ENCODE data around the gene HNF4A. TPM values are rescaled to one million over a fixed set of nuclear protein-coding genes. Genes with fewer than 3 reads are reported as not detected.

HNF4A gene
- total RNA-seq, 4 donors from 2014 or later, result not detected

DNA sequence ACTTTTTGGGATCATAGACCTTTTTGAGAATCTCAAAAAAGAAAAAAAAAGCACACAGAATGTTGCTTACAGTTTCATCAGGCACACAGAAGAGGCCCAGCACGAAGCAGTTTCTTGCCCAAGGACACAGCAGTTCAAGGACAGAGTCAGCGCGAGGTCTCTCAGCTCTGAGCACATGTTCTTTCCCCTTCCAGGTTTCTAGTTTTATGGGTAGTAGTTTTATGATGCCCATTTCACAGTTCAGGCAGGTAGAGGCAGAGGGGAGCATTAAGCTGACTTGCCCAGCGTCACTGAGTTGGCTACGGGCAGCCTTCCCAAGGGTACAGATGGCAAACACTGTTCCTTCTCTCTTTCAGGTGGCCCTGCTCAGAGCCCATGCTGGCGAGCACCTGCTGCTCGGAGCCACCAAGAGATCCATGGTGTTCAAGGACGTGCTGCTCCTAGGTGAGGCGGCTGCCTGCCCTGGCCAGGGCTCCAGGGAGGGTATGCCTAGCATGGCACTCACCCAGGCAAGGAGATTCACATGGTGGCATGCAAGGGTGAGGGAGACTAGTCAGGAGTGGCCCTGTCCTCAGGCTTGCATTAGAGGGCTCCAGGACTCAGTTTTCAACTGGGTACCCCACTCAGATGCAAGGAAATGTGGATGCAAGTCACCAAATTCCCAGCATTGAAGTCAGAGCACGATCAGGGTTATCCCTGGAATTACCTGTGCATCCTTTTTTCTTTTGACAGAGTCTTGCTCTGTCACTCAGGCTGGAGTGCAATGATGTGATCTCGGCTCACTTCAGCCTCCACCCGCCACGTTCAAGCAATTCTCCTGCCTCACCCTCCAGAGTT lies 62.8 kb downstream of the HNF4A start:
- WGBS, 2 donors, result 86% methylated on average over 10 to 13 of the region's 13 CpGs
- Histone ChIP-seq H3K4me1 (no peaks in the 10 kb centered on the region), H3K27me3 (no peaks in the 10 kb centered on the region), H3K9me3 (no peaks in the 10 kb centered on the region), H3K36me3 (no peaks in the 10 kb centered on the region), H3K27ac (no peak overlapping the region), H3K4me3 (replicated peaks in 1 of 3) (no peak overlapping the region)
- TF ChIP-seq, protein P1, sequence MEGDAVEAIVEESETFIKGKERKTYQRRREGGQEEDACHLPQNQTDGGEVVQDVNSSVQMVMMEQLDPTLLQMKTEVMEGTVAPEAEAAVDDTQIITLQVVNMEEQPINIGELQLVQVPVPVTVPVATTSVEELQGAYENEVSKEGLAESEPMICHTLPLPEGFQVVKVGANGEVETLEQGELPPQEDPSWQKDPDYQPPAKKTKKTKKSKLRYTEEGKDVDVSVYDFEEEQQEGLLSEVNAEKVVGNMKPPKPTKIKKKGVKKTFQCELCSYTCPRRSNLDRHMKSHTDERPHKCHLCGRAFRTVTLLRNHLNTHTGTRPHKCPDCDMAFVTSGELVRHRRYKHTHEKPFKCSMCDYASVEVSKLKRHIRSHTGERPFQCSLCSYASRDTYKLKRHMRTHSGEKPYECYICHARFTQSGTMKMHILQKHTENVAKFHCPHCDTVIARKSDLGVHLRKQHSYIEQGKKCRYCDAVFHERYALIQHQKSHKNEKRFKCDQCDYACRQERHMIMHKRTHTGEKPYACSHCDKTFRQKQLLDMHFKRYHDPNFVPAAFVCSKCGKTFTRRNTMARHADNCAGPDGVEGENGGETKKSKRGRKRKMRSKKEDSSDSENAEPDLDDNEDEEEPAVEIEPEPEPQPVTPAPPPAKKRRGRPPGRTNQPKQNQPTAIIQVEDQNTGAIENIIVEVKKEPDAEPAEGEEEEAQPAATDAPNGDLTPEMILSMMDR (IDR thresholded peaks at IDR 0.05), result no peak
- no peak for TF ChIP-seq POLR2A (IDR thresholded peaks at IDR 0.05)
- intact Hi-C loops (cut with DNase I), result no loop called here
- no peak for DNase-seq

DNA sequence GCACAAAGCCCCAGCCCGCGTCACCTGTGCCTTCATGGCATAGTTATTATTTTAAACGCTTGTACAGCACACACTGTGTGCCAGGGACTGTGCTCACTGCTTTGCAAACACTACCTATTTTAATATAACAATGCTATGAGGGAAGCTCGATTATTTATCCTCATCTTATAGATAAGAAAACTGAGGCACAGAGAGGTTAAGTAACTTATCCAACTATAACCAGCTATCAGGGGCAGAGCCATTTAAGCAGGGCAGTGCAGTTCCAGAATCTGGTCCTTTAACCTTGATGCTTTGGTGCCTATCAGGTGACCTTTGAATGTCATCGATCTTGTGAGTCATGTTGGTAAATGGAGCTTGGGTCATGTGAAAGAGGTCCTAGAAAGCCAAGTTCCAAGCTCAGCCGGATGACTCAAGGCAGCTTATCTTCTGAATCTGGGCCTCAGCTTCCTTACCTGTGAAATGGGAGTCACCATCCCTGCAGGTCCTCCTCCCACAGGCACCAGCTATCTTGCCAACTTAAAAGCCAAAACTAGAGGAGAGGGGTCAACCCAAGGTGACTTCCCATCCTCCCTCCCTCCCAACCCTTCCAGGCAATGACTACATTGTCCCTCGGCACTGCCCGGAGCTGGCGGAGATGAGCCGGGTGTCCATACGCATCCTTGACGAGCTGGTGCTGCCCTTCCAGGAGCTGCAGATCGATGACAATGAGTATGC lies 63.8 kb downstream of the HNF4A start:
- Histone ChIP-seq H3K36me3 (no peaks in the 10 kb centered on the region), H3K9me3 (no peaks in the 10 kb centered on the region), H3K4me3 (replicated peaks in 1 of 3) (no peak overlapping the region), H3K27me3 (no peaks in the 10 kb centered on the region), H3K27ac (no peak overlapping the region), H3K4me1 (no peaks in the 10 kb centered on the region)
- DNase-seq, result no peak
- intact Hi-C loops (cut with DNase I), result no loop called here
- WGBS, 2 donors, result 88 to 89% methylated on average over 13 of the region's 13 CpGs
- TF ChIP-seq POLR2A (IDR thresholded peaks at IDR 0.05), result no peak
- TF ChIP-seq, protein P1 (IDR thresholded peaks at IDR 0.05), result no peak

DNA sequence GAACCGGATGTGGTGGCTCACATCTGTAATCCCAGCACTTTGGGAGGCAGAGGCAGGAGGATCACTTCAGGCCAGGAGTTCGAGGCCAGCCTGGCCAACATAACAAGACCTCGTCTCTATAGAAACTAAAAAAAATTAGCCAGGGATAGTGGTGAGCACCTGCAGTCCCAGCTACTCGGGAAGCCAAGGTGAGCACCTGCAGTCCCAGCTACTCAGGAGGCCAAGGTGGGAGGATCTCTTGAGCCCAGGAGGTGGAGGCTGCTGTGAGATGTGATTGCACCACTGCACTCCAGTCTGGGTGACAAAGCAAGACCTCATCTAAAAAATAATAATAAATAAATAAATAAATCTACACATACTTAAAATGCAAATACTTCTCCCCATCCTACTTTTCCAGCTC lies 65.0 kb downstream of the HNF4A start:
- Histone ChIP-seq H3K27me3 (no peaks in the 10 kb centered on the region), H3K27ac (no peak overlapping the region), H3K36me3 (no peaks in the 10 kb centered on the region), H3K4me3 (replicated peaks in 1 of 3) (no peak overlapping the region), H3K9me3 (no peaks in the 10 kb centered on the region), H3K4me1 (no peaks in the 10 kb centered on the region)
- DNase-seq, result no peak
- 77 to 82% methylated on average over 4 of the region's 4 CpGs for WGBS, 2 donors
- TF ChIP-seq, protein P1 (IDR thresholded peaks at IDR 0.05), result no peak
- no peak for TF ChIP-seq POLR2A (IDR thresholded peaks at IDR 0.05)
- intact Hi-C loops (cut with DNase I), result no loop called here

DNA sequence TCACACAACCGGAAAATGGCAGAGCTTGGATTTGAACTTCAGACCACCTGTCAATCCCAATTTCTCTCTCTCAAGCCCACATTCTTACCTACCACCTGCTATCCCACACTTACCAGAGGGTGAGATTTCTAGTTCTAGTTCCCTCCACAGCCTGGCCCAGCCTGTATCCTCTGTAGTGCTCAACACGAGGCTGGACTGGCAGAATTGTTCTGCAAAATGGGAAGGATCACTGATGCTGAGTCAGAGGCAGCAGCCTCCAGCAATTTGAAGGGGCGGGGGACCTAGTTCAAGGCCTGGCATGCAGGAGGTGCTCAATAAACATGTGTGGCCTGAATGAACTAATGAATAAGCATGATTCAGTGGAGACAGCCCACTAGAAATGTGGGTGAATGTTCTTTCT lies 66.6 kb downstream of the HNF4A start:
- Histone ChIP-seq H3K27me3 (no peaks in the 10 kb centered on the region), H3K4me1 (no peaks in the 10 kb centered on the region), H3K36me3 (no peaks in the 10 kb centered on the region), H3K9me3 (no peaks in the 10 kb centered on the region), H3K27ac (no peak overlapping the region), H3K4me3 (replicated peaks in 1 of 3) (no peak overlapping the region)
- TF ChIP-seq, protein P1 (IDR thresholded peaks at IDR 0.05), result no peak
- TF ChIP-seq POLR2A (IDR thresholded peaks at IDR 0.05), result no peak
- intact Hi-C loops (cut with DNase I), result no loop called here
- WGBS, 2 donors, result 61 to 74% methylated on average over 3 of the region's 3 CpGs
- DNase-seq, result no peak

DNA sequence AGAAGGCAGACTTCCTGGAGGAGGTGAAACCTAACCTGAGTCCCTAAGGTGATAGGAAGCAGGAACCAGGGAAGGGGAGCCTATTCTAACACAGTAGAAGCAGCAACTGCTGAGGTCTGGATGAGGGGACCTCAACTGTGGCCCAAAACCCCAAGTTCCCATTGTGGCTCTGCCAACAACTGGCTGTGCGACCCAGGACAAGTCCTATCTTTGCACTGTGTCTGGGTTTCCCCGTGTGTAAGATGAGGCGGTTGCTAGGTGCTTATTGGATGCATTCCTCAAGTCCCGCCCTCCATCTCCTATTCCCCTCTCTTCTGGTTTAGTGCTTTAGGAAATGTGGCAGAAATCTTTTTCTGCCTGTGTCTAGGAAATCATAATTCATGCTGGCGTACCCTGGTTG lies 68.0 kb downstream of the HNF4A start:
- no peaks in the 10 kb centered on the region for H3K36me3 ChIP-seq
- H3K4me1 ChIP-seq, result no peaks in the 10 kb centered on the region
- TF ChIP-seq POLR2A (IDR thresholded peaks at IDR 0.05), result no peak
- TF ChIP-seq, protein P1 (IDR thresholded peaks at IDR 0.05), result no peak
- H3K4me3 ChIP-seq (replicated peaks in 1 of 3), result no peak overlapping the region
- intact Hi-C loops (cut with DNase I), result no loop called here
- 56 to 65% methylated on average over 5 of the region's 5 CpGs for WGBS, 2 donors
- no peak overlapping the region for H3K27ac ChIP-seq
- no peaks in the 10 kb centered on the region for H3K9me3 ChIP-seq
- H3K27me3 ChIP-seq, result no peaks in the 10 kb centered on the region
- DNase-seq, result no peak

Data from thyroid gland (tissue), 4 donors.